ENCODE data around the gene DAPK3.
"Not testable (repeated sequence)": the region's sequence is repeated elsewhere in the genome, so short reads cannot be mapped to it uniquely, and the experiment has no call there.

DNA sequence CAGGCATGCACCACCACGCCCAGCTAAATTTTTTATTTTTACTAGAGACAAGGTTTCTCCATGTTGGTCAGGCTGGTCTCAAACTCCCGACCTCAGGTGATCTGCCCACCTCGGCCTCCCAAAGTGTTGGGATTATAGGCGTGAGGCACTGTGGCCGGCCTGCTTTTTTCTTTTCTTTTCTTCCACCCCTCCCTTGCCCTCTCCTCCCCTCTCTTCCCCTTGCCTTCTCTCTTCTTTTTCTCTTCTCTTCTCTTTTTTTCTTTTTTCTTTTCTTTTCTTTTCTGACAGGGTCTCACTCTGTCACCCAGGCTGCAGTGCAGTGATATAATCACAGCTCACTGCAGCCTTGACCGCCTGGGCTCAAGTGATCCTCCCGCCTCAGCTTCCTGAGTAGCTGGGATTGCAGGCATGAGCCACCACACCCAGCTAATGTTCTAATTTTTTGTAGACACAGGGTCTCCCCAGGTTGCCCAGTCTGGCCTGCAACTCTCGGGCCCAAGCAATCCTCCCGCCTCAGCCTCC is 18.1 kb downstream of the DAPK3 start:
- TF ChIP-seq, protein P1, sequence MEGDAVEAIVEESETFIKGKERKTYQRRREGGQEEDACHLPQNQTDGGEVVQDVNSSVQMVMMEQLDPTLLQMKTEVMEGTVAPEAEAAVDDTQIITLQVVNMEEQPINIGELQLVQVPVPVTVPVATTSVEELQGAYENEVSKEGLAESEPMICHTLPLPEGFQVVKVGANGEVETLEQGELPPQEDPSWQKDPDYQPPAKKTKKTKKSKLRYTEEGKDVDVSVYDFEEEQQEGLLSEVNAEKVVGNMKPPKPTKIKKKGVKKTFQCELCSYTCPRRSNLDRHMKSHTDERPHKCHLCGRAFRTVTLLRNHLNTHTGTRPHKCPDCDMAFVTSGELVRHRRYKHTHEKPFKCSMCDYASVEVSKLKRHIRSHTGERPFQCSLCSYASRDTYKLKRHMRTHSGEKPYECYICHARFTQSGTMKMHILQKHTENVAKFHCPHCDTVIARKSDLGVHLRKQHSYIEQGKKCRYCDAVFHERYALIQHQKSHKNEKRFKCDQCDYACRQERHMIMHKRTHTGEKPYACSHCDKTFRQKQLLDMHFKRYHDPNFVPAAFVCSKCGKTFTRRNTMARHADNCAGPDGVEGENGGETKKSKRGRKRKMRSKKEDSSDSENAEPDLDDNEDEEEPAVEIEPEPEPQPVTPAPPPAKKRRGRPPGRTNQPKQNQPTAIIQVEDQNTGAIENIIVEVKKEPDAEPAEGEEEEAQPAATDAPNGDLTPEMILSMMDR (IDR thresholded peaks at IDR 0.05): not testable (repeated sequence)
- not testable (repeated sequence) for TF ChIP-seq SIN3A (IDR thresholded peaks at IDR 0.05; ENCODE audit: borderline replicate concordance, insufficient read depth, low read depth, low read length); TCF7L2 (IDR thresholded peaks at IDR 0.05; ENCODE audit: low read depth, low read length); POLR2AphosphoS5 (IDR thresholded peaks at IDR 0.05; ENCODE audit: low read depth, low read length)
- TF ChIP-seq, protein P2, sequence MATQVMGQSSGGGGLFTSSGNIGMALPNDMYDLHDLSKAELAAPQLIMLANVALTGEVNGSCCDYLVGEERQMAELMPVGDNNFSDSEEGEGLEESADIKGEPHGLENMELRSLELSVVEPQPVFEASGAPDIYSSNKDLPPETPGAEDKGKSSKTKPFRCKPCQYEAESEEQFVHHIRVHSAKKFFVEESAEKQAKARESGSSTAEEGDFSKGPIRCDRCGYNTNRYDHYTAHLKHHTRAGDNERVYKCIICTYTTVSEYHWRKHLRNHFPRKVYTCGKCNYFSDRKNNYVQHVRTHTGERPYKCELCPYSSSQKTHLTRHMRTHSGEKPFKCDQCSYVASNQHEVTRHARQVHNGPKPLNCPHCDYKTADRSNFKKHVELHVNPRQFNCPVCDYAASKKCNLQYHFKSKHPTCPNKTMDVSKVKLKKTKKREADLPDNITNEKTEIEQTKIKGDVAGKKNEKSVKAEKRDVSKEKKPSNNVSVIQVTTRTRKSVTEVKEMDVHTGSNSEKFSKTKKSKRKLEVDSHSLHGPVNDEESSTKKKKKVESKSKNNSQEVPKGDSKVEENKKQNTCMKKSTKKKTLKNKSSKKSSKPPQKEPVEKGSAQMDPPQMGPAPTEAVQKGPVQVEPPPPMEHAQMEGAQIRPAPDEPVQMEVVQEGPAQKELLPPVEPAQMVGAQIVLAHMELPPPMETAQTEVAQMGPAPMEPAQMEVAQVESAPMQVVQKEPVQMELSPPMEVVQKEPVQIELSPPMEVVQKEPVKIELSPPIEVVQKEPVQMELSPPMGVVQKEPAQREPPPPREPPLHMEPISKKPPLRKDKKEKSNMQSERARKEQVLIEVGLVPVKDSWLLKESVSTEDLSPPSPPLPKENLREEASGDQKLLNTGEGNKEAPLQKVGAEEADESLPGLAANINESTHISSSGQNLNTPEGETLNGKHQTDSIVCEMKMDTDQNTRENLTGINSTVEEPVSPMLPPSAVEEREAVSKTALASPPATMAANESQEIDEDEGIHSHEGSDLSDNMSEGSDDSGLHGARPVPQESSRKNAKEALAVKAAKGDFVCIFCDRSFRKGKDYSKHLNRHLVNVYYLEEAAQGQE (IDR thresholded peaks at IDR 0.05; ENCODE audit: insufficient read depth in 1 of 2, low read depth in 2 of 2, low read length in 1 of 2): not testable (repeated sequence)
